GM19328 (cell line): Measurements from ENCODE around the gene IGF2R.
"Not testable (repeated sequence)": the region's sequence is repeated elsewhere in the genome, so short reads cannot be mapped to it uniquely, and the experiment has no call there.

Experiments used
- ATAC-seq: cut with Tn5 transposase; IDR thresholded peaks from one replicate; pipeline ENCODE4 v1.9.1; 2021; ENCODE audit warnings: mild to moderate bottlenecking, moderate library complexity; ENCODE audit not compliant: unreplicated experiment

IGF2R gene

DNA sequence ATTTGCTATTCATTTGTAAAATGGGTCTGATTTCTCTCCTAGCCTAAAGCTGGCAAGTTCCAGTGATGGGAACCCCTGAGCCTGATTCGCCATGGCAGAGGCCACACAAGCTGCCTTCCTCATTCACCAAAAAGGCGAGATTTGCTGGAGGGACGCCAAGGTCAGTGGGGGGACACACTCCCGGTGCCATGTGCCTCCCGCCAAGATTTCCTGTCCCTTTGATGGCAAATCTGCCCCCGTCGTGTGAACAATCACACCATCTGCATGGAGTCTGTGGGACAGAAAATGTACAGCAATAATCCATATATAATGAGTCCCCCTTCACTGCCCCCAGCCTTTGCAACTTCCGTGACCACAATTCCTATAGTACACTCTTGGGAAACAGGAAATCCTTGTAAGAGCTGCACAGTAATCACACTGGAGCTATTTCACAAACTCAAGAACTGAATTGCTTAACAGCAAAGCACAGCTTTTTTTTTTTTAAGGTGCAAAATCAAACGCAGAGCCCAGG lies 15.7 kb upstream of the IGF2R start:
- no peak for ATAC-seq

DNA sequence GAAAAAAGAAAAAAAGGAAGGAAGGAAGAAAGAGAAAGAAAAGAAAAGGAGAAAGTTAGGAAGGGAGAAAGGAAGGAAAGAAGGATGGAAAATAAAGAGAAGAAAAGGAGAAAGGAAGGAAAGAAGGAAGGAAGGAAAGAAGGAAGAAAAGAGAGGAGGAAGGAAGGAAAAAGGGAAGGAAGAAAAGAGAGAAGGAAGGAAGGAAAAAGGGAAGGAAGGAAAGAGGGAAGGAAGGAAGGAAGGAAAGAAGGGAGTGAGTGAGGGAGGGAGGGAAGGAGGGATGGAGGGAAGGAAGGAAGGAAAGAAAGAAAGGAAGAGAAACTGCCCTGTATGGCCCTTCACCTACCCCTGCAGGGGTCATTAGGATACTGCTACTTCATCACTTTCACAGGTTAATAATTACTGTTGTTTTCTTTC lies 12.9 kb upstream of the IGF2R start:
- ATAC-seq = no peak

DNA sequence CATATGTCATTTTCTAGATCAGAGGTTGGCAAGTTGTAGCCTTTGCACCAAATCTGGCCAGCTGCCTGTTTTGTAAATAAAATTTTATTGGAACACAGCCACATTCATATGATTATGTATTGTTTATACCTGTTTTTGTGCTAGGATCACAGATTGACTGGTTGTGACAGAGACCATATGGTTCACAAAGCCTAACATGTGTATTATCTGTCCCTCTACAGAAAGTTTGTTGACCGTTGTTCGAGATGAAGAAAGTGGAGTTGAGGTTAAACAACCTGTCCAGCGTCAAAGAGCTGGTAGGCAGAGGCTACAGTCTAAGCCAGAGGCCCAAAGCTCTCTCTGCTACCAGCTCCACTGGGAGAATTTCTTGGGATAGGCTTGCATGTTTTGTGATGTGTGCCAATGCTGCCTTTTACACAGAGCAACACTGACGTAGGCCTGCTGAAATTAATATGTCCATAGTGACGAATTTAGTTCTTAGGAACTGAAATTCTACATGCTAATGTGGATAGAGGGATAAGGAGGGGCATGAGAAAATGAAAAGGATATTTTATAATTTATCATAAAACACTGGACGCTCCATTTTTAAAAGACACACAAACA lies 11.7 kb upstream of the IGF2R start:
- ATAC-seq = no peak

DNA sequence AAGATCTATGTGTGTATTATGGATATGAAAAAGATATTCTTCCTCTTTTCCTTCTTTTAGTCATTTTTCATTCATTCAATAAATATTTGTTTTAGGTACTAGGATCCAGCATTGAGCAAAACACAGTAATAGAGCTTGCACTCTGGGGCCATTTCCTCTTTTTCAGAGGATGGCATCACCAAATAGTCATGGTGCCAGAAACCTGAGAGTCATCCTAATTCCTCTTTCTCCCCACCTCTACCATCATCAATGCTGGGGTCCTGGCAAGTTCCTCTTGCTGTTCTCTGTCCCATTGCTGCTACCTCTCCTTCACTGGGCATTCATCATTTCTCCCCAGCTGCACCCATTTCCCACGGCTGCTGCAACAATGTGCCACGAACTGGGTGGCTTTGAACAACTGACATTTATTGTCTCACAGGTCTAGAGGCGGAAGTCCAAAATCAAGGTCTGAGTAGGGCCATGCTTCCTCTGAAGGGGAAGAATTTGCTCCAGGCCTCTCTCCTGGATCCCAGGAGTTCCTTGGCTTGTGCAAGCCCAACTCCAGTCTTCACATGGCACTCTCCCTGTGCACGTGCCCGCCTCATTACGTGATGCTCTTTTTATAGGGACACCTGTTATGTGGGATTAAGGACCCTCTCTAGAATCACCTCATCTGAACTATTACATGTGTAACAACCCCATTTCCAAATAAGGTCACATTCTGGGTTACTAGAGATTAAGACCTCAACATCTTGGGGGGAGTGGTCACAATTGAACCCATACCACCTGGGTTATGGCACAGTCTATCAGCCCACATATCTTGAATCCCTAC lies 9.5 kb upstream of the IGF2R start:
- ATAC-seq = no peak

DNA sequence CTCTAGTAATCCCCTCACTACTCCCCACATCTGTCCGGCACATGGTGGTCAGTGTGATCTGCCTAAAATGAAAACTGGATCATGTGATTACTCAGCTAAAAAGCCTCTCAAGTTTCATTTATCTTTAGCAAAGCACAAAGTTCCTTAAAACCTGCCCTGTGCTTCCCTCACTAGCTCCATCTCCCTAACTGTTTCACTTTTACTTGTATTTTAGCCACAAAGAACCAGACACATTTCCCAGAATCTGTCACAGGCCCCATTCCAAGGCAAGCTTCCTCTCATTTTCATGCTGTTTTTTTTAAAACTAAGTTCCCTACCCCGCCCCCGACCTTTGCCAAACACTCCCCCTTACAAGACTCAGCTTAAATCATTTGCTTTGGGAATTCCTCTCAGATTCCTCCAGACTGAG lies 8.9 kb upstream of the IGF2R start:
- no peak for ATAC-seq

DNA sequence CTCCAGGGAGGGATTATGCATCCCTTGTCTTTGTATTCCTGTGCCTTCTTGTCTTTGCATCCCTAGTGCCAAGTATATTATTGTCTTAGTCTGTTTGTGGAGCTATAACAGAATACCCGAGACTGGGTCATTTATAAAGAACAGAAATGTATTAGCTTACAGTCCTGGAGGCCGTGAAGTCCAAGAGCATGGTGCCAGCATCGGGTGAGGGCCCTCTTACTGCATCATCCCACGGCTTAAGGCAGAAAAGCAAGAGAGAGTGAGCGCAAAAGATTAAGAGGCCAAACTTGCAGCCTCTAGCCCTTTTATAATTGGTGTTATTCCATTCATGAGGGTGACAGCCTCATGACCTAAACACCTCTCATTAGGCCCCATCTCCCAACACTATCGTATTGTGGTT lies 8.4 kb upstream of the IGF2R start:
- no peak for ATAC-seq

DNA sequence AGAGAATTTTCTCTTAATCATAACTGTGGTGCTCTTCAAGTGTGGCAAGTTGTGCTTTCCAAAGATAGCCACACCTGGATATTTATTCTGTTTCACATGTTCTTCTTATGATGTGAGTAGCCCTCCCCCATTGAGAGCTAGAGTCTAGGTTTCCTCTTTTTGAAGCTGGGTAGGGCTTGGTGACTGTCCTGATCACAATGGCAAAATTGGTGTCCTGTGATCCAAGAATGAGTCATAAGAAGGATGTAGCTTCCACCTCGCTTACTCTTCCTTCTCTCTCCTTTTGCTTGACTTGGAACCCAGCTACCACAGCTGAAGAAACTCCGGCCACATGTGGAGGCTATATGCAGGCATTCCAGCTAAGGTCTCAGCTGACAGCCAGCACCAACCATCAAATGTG lies 7.4 kb upstream of the IGF2R start:
- ATAC-seq = no peak

DNA sequence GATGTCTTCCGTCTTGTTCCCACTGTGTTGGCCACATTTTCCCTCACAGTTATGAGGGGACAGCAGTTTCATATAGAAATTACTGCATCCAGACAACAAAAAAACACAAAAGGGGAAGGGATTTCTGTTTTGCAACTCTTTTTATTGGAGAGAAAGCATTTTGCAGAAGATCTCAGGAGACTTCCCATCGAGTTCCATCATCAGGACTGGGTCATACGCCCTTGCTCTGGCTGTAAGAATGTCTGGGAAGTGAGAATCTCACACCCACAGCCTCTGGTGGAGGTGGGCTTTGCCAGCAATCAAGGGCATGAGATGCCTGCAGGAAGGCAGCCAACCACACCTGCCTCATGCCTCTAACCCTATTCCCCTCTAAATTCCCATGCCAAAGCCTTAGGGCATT lies 5.8 kb upstream of the IGF2R start:
- no peak for ATAC-seq

DNA sequence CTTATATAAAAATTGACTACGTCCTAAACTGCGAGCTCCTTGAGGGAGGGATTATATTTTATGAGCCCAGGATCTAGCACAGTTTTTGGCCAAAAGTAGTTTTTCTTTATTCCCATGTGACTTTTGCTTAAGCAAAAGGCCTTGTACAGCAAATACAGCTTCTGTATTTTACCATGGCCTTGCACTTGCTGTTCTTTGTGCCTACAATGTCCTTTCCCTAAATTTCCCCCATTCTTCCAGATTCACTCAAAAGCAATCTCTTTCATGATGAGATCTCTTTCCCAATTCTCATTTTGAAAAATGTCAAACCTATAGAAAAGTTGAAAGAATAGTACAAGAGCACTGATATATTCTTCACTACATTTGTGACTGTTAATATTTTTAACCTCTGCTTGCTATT lies 4.8 kb upstream of the IGF2R start:
- ATAC-seq = no peak

DNA sequence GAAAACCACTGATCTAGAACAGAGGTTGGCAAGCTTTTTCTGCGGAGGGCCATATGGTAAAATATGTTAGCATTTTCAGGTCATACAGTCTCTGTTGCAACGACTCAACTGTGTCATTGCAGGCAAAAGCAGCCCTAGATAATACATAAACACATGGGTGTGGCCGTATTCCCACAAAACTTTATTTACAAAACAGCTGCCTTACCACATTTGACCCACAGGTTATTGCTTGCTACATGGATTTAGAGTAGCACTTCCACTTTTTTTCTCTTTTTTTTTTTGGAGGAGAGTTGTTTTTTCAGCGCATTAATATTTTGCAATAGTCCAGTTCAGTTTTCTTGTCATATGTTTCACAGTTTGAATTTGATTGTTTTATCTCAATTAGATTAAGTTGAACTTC lies 2.5 kb upstream of the IGF2R start:
- no peak for ATAC-seq

DNA sequence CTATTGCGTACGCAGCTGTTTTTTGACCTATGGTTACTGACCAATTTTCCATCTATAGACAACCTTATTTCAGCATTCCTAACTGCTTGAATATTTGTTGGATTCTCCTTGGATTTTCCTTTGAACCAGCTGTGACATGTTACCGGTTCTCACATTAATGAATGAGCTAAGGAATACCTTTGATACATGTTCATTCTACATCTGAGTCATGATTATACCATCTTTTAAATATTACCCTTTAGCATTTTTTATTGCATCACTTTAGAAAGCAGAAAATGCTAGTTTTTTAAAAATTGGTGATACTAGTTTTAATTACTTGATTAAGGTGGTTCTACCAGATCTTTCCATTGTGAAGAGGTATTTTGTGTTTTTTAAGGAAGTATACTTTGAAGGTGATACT lies 1.9 kb upstream of the IGF2R start:
- ATAC-seq = no peak

DNA sequence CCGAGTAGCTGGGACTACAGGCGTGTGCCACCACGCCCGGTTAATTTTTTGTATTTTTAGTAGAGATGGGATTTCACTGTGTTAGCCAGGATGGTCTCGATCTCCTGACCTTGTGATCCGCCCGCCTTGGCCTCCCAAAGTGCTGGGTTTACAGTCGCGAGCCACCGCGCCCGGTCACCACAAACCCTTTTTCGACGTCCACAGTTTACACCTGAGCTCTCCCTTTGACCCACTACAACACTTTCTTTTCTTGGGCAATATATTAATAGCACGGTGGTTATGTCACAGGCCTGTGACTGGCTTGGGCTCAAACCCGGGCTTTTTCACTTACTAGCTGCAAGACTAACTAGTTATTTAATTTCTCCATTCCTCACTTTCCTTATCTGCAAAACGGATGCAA lies 1.3 kb upstream of the IGF2R start:
- not testable (repeated sequence) for ATAC-seq

DNA sequence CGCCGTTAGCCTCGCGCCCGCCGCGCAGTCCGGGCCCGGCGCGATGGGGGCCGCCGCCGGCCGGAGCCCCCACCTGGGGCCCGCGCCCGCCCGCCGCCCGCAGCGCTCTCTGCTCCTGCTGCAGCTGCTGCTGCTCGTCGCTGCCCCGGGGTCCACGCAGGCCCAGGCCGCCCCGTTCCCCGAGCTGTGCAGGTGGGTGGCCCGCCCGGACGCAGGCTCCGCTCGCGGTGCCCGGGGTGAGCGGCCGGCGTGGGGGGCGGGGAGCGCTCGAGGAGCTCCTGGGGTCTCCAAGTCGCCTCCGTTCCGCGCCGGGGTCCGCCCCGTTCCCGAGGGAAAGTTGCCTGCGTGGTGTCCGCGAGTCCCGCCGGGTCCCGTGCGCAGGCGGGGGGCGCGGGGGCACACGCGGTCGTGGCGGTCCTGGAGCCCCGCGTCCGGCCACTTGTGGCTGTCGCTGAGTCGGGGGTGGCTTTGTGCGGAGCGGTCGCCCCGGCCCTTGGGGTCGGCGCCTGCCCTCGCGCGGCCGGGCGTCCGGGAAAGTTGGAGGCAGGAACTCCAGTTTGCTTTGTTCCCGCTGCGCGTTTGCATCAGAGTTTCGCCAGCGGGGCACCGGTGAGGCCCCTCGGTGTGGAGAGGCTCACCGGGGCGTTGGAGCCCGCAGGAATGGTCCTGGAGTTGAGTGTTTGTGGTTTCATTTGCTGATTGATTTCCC lies 476 bp downstream of the IGF2R start:
- ATAC-seq = peak; percentile 38

DNA sequence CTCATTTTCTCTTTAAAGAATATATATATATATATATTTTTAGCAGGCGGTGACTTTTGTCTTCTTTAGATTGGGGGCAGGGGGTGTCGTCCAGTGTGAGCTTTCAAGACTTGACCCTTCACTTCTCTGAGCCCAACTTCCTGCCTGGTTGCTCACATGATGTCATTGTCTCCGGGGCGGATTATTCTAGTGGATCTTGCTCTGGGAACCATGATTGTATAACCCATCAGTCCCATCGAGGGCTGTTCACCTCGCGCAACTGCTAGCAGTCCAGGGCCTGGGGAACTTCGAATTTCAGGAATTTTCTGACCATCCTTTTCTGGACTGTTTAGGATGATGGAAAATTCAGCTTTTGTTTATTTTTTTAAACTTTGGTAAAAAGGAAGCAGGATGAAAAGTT lies 1.0 kb downstream of the IGF2R start:
- no peak for ATAC-seq

DNA sequence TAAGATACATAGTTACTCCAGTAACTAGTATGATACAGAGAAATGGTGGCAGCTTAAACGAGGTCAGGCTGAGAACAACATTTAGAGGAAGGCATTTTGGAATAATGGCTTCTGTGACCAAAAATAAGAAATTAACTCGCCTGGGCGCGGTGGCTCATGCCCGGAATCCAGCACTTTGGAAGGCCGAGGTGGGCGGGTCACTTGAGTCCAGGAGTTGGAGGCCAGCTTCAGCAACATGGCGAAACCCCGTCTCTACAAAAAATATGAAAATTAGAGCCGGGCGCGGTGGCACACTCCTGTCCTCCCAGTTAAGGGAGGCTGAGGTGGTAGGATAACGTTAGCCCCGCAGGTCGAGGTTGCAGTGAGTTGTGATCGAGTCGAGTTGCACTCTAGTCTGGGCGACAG lies 1.8 kb downstream of the IGF2R start:
- no peak for ATAC-seq

DNA sequence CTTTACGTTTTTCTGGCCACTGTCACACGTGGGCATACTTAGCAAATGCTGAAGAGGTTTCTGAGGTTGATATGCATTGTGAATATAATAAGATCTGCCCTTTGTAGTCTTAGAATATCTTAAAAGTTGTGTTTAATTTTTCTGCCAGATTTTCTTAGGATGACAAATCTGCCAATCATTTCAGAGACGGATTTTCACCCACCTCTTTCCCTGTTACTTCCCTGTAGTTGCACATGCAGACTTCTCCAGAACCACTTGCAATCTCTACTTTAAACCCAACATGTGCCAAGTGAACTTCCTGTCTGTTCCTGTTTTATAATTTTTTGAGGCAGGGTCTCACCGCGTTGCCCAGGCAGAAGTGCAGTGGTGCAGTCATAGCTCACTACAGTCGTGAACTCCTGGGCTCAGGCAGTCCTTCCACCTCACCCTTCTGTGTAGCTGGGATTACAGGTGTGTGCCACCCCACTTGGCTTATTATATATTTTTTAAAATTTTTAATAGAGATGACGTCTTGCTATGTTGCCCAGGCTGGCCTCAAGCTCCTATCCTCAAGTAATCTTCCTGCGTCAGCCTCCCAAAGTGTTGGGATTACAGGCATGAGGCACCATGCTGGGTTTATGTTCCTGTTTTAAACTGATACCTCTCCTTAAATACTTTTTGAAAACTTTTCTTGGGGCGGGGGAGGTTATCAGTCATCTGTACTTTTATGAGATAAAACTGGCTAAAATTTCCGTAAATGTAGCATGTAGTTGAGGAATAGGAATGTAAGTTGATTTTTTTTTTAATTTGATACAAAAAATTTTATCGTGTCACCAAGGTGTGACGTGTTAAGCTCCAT lies 2.7 kb downstream of the IGF2R start:
- ATAC-seq = no peak

DNA sequence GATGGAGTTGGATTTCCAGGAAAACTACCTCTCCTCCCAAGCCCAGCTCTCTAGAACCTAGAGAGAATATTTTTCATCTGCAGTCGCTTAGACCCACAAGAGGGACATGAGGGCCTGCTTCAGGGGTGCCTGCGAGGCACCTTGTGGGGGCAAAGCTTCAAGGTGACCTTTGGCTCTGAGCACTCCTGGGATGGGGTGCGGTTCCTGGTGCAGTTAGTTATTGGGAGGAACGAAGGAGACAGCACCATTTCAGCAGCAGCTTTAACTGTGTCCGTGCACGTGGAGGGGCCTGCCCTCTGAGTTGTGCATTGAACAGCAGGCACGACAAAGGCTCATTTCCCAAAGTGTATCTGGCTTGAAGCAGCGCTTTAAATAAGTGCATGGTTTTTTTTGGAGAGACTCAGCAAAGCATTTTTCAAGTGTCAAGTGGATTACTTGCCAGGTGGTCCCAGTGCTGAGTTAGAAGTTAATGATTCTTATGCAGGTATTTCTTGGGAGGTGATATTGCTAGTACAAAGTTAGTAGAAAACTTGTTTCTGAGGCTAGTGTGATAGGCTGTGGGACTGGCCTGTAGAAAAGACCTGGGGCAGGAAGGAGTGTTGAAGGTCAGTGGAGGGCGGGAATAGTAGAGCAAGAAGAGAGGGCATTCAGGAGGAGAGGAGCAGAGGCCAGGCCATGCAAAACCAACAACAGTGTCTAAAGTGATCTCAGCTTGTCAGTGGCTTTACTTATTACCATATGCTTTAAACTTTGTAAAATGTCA lies 3.8 kb downstream of the IGF2R start:
- no peak for ATAC-seq

DNA sequence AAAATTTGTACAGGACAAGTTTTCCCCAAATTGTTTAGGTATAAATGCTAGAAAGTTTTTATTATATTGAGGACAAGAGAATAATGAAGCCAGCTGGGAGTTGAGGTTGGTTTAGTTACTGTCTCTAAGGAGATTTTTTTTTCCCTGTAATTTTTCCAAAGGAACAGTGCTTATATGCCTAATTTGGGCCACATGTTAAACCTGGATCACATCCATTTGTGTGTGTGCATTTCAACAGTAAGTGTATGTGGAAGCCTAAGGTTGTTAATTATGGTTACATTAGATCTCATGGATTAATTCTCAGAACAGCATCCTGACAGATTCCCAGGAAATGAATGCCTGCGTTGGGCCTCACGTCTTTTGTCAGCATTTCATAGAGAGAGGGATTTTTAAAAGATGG lies 4.5 kb downstream of the IGF2R start:
- no peak for ATAC-seq

DNA sequence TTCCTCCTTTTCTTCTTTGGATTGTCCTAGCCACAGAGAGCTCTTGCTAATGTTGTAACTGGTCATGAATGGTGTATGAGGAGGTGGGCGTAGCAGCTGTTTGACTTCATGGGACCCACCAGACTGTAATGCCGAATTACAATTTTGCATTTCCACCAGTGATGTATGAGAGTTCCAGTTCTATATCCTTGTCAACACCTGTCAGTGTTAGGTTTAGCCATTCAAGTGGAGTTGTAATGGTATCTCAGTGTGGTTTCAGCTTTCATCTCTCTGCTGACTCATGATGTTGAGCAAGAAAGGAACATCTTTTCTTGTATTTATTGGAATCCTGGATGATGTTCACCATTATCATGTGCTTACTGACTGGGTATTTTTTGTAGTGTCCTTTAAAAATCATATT lies 5.1 kb downstream of the IGF2R start:
- ATAC-seq = peak; percentile 37

DNA sequence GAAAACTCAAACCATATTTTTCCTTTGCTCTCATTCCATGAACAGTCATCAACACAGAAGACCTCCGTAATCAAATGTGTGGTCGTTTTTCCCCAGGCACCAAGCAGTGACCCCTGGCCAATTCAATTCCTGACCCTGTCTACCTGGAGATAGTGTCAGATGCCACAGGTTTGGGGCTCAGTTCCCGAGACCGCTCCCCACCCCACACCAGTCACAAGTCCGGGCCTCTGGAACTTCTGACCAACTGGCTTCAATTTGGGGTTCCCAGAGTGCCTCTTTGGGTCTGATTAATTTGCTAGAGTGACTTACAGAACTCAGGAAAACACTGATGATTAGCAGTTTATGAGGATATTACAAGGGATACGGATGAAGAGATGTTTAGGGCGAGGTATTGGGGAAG lies 6.0 kb downstream of the IGF2R start:
- no peak for ATAC-seq
